ENCODE results near the gene HMX2. TPM values are rescaled to one million over a fixed set of nuclear protein-coding genes. Genes with fewer than 3 reads are reported as not detected.

HMX2 gene
- total and polyA plus RNA-seq, 12 donors, result not detected

DNA sequence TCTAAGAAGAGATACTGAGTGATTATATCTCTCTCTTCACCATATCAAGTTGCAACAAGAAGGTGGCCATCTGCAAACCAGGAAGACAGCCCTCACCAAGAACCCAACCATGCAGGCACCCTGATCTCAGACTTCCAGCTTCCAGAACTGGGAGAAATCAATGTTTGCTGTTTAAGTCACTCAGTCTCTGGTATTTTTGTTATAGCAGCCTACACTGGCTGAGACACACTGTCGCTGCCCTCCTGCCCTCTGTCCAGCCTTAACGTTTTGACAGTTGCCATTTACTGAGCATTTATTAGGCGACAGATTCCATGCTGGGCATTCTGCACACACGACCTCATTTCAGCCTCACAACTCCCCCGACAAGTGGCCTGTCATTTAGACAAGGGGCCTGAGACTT is 21.7 kb upstream of the HMX2 start:
- Histone ChIP-seq H3K4me1 (no peaks in the 10 kb centered on the region), H3K4me3 (no peak overlapping the region), H3K27me3 (peaks cover 2 to 89% (median 80%) of the 10 kb centered on the region in 7 donors), H3K9me3 (peaks cover 0 to 6% (median 0%) of the 10 kb centered on the region in 11 donors), H3K27ac (no peak overlapping the region), H3K36me3 (no peaks in the 10 kb centered on the region)
- ATAC-seq (no peak), DNase-seq (no peak)
- 52 to 62% methylated on average over 5 of the region's 5 CpGs for WGBS, 2 donors
- TF ChIP-seq, protein P1, sequence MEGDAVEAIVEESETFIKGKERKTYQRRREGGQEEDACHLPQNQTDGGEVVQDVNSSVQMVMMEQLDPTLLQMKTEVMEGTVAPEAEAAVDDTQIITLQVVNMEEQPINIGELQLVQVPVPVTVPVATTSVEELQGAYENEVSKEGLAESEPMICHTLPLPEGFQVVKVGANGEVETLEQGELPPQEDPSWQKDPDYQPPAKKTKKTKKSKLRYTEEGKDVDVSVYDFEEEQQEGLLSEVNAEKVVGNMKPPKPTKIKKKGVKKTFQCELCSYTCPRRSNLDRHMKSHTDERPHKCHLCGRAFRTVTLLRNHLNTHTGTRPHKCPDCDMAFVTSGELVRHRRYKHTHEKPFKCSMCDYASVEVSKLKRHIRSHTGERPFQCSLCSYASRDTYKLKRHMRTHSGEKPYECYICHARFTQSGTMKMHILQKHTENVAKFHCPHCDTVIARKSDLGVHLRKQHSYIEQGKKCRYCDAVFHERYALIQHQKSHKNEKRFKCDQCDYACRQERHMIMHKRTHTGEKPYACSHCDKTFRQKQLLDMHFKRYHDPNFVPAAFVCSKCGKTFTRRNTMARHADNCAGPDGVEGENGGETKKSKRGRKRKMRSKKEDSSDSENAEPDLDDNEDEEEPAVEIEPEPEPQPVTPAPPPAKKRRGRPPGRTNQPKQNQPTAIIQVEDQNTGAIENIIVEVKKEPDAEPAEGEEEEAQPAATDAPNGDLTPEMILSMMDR (IDR thresholded peaks at IDR 0.05), result no peak
- intact Hi-C loops (cut with DNase I), result no loop called here

DNA sequence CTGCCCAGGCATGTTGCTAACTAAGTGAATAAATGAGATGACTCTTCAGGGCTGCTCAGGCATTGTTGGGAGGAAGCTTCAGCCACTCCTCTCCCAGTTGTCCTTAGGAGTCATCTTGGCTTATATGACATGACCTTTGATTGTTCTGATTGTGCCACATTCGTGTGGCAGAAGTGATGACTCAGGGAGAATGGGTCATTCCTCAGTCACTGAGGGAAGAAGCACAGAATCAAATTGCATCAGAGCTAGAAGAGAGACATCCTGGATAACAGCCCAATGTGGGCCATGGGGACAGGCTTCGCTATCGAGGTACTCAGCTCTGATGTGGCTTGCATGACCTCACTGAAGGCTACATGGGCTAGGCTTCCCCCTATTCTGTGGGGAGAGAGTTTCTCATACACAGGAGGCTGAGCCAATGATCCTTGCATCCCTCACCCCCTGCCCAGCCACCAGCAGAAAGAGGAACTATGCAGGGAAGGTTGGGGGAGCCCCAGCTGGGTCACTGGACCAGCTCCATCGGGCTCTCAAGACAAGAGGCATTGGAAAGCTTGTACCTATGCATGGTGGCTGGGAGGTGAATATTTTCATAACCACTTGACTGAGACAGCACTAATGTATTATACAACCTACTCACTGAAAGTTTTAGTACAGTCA is 18.2 kb upstream of the HMX2 start:
- no peak overlapping the region for H3K27ac ChIP-seq
- peaks cover 0 to 6% (median 0%) of the 10 kb centered on the region in 11 donors for H3K9me3 ChIP-seq
- peaks cover 5 to 23% (median 18%) of the 10 kb centered on the region in 9 donors for H3K4me1 ChIP-seq
- H3K36me3 ChIP-seq, result no peaks in the 10 kb centered on the region
- no peak overlapping the region for H3K4me3 ChIP-seq
- WGBS, 2 donors, result 71 to 85% methylated on average over 4 of the region's 4 CpGs
- ATAC-seq (no peak), DNase-seq (no peak)
- TF ChIP-seq, protein P1 (IDR thresholded peaks at IDR 0.05), result no peak
- intact Hi-C loops (cut with DNase I), result loop anchor here in 4 of 10 donors (2.0 to 10.0 kb wide), 4 partner anchors 255 to 835 kb away; no protein-coding TSS in a partner anchor
- H3K27me3 ChIP-seq, result peaks cover 34 to 100% (median 98%) of the 10 kb centered on the region in 7 donors

DNA sequence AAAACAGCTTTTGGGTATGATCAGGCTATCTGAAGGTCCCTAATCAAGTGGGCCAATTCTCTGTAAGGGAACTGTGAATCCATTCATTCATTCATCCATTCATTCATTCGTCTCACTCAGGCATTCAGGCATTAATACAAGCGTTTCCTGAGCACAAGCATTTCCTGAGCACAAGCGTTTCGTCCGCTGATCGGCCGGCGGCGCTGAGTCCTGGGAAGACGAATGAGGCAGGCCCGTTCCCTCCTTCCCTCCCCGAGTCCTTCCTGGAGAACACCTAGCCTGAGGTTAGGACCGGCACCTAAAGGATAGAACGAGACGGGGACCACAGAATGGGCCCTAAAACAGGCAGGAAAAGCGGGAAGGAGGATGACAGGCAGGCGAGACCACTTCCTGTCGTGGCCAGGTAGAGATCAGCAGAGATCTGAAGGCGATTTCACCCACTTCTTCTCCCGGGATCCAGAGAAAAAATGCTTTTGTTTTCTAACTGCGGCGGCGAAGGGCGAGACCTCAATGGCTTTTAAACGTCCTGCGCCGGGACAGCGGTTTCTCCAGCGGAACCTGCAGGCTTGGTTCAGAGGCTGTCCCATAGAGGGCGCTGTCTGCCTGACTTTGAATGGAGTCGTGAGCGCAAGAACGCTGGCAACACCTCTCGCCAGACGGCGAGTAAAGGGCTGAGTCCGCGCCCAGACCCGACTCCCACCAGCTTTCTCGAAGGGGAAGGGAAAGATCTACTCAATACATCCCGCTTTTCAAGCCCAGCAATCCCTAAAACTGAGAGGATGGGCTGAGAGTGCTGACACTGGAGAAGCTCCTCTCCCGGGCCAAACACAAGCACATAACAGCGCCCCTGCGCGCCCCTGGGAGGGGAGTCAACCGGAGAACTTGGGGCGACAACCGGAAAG is 15.1 kb upstream of the HMX2 start:
- TF ChIP-seq, protein P1 (IDR thresholded peaks at IDR 0.05), result peak; percentile 86 to 95 (median 93)
- WGBS, 2 donors, result 1% methylated on average over 48 of the region's 48 CpGs
- Histone ChIP-seq H3K4me1 (peaks cover 25 to 53% (median 49%) of the 10 kb centered on the region in 9 donors), H3K9me3 (peaks cover 0 to 6% (median 0%) of the 10 kb centered on the region in 11 donors), H3K4me3 (peak overlapping the region in 8 of 10 donors; percentile 9 to 39 (median 30)), H3K27me3 (peaks cover 65 to 100% (median 99%) of the 10 kb centered on the region in 7 donors), H3K36me3 (no peaks in the 10 kb centered on the region), H3K27ac (no peak overlapping the region)
- DNase-seq, result peak; percentile 81 to 84
- peak in 7 of 8 donors; percentile 71 to 92 (median 87) for ATAC-seq
- intact Hi-C loops (cut with DNase I), result loop anchor here (1.0 to 10.0 kb wide), 5 partner anchors 252 to 832 kb away; no protein-coding TSS in a partner anchor
